ENCODE measurements around the gene TSPO2. TPM values are rescaled to one million over a fixed set of nuclear protein-coding genes. Genes with fewer than 3 reads are reported as not detected.

TSPO2 gene
- total RNA-seq, 1 experiment from 2014 or later = not detected

- peak overlapping the region; percentile 98 for H2AFZ ChIP-seq (ENCODE audit: low read length)
- H3K9me3 ChIP-seq (ENCODE audit: low read length) = no peaks in the 10 kb centered on the region
- no peaks in the 10 kb centered on the region for H3K36me3 ChIP-seq (ENCODE audit: low read depth, low read length)
- H3K9me2 ChIP-seq (replicated peaks; ENCODE audit: low read length) = no peaks in the 10 kb centered on the region
- DNase-seq (peak; percentile 87), ATAC-seq (peak; percentile 84)
- intact Hi-C loops (cut with micrococcal nuclease) = loop anchor here (1.0 to 2.0 kb wide), 3 partner anchors 22 to 133 kb away; no protein-coding TSS in a partner anchor
- H3K9ac ChIP-seq (ENCODE audit: low read length) = peak overlapping the region; percentile 77
- BruUV-seq (replicated peaks) = no TSS peak
- POLR2A ChIA-PET (ENCODE audit: unreplicated experiment) = interaction anchor here (0.6 to 1.0 kb wide), 3 partner anchors 44 to 230 kb away, joined by 3 to 7 read pairs (median 3); partner anchors contain the start of genes NFYA and OARD1
- no peaks in the 10 kb centered on the region for H3F3A ChIP-seq (ENCODE audit: low read length, unreplicated experiment)
- no peaks in the 10 kb centered on the region for H4K20me1 ChIP-seq (ENCODE audit: low read length)
- H3K4me2 ChIP-seq (ENCODE audit: low read length) = peak overlapping the region; percentile 87
- peaks cover 28% of the 10 kb centered on the region for H3K4me1 ChIP-seq (ENCODE audit: insufficient read depth, low read length)
- H3K27me3 ChIP-seq (ENCODE audit: low read length) = no peaks in the 10 kb centered on the region
- peak overlapping the region; percentile 31; the same call in 1 of the 2 replicates for H3K27ac ChIP-seq (ENCODE audit: low read length)
- peak overlapping the region; percentile 69 for H3K4me3 ChIP-seq (ENCODE audit: low read length)
- CTCF ChIA-PET = interaction anchor here (0.5 to 1.7 kb wide), 6 partner anchors 31 to 175 kb away, joined by 3 to 13 read pairs (median 5); no protein-coding TSS in a partner anchor
- 0 out of 2 replicates have a peak, but pooled peaks cover 5% of the 10 kb centered on the region for H3K79me2 ChIP-seq (ENCODE audit: low read length)
- no peak for TF ChIP-seq EZH2phosphoT487 (IDR thresholded peaks at IDR 0.05; ENCODE audit: borderline replicate concordance, low read length)
- peak; percentile 98 for TF ChIP-seq CTCF (conservative IDR thresholded peaks at IDR 0.05; ENCODE audit: low read depth, low read length)
These were observed 14.3 kb upstream of the TSPO2 start for GRCh38 chr6:41027799-41028560.

- TSS peak; percentile 46 for BruUV-seq (replicated peaks)
- H3K9ac ChIP-seq (ENCODE audit: low read length) = peak overlapping the region; percentile 77
- no peaks in the 10 kb centered on the region for H4K20me1 ChIP-seq (ENCODE audit: low read length)
- peak overlapping the region; percentile 69 for H3K4me3 ChIP-seq (ENCODE audit: low read length)
- H3K4me1 ChIP-seq (ENCODE audit: insufficient read depth, low read length) = peaks cover 20% of the 10 kb centered on the region
- intact Hi-C loops (cut with micrococcal nuclease) = loop anchor here (1.0 to 2.0 kb wide), 3 partner anchors 22 to 133 kb away; no protein-coding TSS in a partner anchor
- peak overlapping the region; percentile 31; the same call in 1 of the 2 replicates for H3K27ac ChIP-seq (ENCODE audit: low read length)
- H3K4me2 ChIP-seq (ENCODE audit: low read length) = peak overlapping the region; percentile 87
- ChIA-PET CTCF (interaction anchor here (1.2 to 1.7 kb wide), 2 partner anchors 32 to 134 kb away, joined by 7 to 13 read pairs; no protein-coding TSS in a partner anchor), POLR2A (ENCODE audit: unreplicated experiment) (interaction anchor here (0.5 to 1.0 kb wide), 2 partner anchors 44 kb away, joined by 3 read pairs; partner anchors contain the start of genes NFYA and OARD1)
- peak; percentile 56 for ATAC-seq
- H2AFZ ChIP-seq (ENCODE audit: low read length) = peak overlapping the region; percentile 98
- H3K79me2 ChIP-seq (ENCODE audit: low read length) = 0 out of 2 replicates have a peak, but pooled peaks cover 5% of the 10 kb centered on the region
- DNase-seq = peak; percentile 28
- no peaks in the 10 kb centered on the region for H3K9me2 ChIP-seq (replicated peaks; ENCODE audit: low read length)
- no peaks in the 10 kb centered on the region for H3F3A ChIP-seq (ENCODE audit: low read length, unreplicated experiment)
- no peaks in the 10 kb centered on the region for H3K36me3 ChIP-seq (ENCODE audit: low read depth, low read length)
- H3K9me3 ChIP-seq (ENCODE audit: low read length) = no peaks in the 10 kb centered on the region
- TF ChIP-seq EZH2 (IDR thresholded peaks at IDR 0.05; ENCODE audit: low read length, unreplicated experiment) (no peak), CTCF (conservative IDR thresholded peaks at IDR 0.05; ENCODE audit: low read depth, low read length) (no peak), EZH2phosphoT487 (IDR thresholded peaks at IDR 0.05; ENCODE audit: borderline replicate concordance, low read length) (no peak)
- H3K27me3 ChIP-seq (ENCODE audit: low read length) = no peaks in the 10 kb centered on the region
These were observed 13.5 kb upstream of the TSPO2 start for GRCh38 chr6:41028561-41029412.

All from PC-3 (cell line).